Fibroblast of skin of abdomen (primary cell): ENCODE results near the gene SLC52A1.

Experiments used
- DNase-seq: peaks from one replicate; pipeline ENCODE4 v3.0.0-alpha.2; 2013

The SLC52A1 gene

DNA sequence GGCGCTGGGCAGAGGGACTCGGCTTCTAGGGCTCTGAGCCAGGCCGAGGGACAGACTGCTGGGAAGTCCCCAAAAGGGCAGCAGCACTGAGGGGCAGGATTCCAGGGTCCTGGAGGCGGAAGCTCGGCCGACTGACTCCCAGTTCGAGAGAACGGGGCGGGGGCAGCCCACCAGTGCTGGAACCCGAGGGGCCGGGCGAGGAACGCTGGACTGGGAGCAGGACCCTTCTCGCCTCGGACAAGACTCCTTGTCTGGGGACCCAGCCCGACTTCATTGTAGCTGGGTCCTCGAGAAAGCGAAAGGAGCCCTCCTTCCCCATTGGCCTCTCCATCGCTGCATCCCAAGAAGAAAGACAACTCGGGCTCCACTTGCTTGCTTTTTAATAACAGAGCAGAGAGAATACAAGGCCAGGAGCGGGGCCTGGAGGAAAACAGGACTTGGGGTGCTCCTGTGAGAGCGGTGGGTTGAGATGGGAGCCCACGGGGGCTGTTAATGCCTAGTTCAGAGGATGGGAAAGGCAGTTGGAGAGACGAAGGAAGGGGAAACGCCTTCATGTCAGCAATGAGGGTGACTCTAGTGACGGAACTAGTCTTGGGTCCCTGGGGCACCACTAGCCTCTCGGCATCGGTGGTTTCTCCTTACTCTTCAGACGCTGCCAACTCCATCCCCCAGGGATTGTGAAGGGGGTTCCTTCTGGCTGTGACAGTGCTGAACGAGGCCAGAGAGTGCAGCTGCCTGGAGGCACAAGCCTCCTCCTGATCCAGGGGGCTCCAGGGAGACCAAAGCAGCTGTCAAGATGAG, 47.3 kb downstream of the SLC52A1 start:
- peak; percentile 10 for DNase-seq

DNA sequence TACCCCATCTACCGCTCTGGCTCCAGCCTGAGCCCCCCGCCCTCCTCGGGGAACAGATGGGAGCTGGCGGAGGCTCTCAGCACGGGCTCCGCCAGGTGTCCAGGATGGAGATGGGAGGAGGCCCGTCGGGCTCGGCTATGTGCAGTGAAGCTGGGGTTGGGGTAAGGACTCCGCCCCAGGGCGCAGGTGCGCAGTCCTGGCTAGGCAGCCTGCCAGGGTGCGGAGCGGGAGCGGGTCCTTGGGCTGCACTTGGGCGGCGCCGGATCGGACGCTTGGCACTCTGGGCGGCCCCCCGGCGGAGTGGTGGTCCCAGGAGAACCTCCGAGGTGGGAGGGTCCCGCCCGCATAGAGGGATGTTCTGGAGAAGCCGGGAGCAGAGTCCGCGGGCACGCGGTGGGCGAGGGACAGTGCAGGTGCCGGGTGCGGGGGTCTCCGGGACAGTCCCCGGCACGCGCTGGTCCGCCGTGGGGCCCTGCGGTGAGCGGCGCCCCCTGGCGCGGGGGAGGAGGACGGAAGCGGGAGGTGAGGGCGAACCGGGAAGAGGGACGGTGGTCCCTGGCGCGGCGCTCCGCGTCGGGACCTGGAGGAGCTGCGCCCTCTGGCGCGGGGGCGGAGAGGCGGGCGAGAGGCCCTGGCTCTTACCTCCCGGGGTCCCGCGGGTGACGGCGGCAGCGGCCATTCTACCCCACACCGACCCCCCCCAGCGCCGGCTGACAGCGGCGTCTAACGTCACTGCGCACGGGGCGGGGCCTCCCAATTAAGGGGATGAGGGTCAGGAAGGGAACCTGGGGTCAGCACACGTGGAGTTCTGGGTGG, 48.1 kb downstream of the SLC52A1 start, which contains the start of gene CAMTA2:
Gene CAMTA2 (minus strand): TSS at position 725 of the 816 bp plus-strand sequence. CDS start 1,453 bp downstream, outside the sequence.
- peak; percentile 79 for DNase-seq

DNA sequence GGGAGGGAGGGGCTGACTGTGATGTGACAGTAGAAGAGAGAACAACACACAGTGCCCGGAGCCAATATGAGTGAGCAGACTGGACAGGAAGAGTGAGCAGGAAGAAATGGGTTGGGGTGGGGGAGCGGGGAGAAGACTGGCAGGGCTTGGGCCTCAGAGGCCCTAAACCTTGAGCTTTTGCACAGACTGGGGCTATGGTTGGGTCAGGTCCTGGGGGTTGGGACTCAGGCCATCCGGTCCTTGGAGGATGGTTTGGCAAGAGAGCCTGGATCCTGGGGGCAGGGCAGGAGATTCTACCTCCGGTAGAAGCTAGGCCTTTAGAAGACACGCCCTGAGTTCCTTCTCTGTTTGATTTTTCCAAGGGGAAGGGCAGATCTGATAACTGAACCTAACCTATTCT, 48.8 kb downstream of the SLC52A1 start:
- DNase-seq: no peak
